MM.1S (cell line): ENCODE results near the gene COPS9.

ENCODE experiments used
- CTCF ChIP-seq: fragments of 300-600 bp; sonication (generic); IDR thresholded peaks from 2 replicates; pipeline ENCODE4 v1.5.1; 2016; ENCODE audit warnings: antibody characterized with exemption, low read length, mixed read lengths
- EZH2phosphoT487 ChIP-seq: fragments of 300-600 bp; sonication (generic); IDR thresholded peaks from 2 replicates; pipeline ENCODE4 v1.6.1; 2018; ENCODE audit warnings: antibody characterized with exemption, low read length

- TF ChIP-seq CTCF (no peak), EZH2phosphoT487 (no peak)
Measured at GRCh38 chr2:240145461-240145860, 9.4 kb upstream of the COPS9 start.
